ENCODE results near the gene POLR3C.

DNA sequence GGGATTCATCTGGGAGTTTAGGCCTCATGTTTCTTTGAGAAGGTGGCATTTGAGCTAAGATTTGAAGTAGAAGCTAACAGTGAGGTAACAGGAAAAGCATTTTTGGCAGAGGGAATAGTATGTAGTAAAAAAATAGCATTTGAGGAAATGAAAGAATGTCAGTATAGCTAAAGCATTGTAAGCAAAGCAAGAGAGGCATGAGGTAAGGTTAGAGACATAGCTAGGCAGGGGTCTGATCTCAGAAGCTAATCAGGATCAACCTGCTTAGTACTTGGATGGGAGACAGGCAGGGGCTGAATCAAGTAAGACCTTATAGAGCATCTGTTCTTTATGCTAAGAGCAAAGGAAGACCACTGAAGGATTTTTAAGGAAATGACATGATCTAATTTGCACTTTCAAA lies 4.0 kb downstream of the POLR3C start:
- TF ChIP-seq, protein P1, sequence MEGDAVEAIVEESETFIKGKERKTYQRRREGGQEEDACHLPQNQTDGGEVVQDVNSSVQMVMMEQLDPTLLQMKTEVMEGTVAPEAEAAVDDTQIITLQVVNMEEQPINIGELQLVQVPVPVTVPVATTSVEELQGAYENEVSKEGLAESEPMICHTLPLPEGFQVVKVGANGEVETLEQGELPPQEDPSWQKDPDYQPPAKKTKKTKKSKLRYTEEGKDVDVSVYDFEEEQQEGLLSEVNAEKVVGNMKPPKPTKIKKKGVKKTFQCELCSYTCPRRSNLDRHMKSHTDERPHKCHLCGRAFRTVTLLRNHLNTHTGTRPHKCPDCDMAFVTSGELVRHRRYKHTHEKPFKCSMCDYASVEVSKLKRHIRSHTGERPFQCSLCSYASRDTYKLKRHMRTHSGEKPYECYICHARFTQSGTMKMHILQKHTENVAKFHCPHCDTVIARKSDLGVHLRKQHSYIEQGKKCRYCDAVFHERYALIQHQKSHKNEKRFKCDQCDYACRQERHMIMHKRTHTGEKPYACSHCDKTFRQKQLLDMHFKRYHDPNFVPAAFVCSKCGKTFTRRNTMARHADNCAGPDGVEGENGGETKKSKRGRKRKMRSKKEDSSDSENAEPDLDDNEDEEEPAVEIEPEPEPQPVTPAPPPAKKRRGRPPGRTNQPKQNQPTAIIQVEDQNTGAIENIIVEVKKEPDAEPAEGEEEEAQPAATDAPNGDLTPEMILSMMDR (IDR thresholded peaks at IDR 0.05) = no peak
- no peak for TF ChIP-seq POLR2A (IDR thresholded peaks at IDR 0.05)

All from esophagus squamous epithelium (tissue), 4 donors.